AG04450 (cell line): ENCODE results near the gene RAB7B. TPM values are rescaled to one million over a fixed set of nuclear protein-coding genes. Genes with fewer than 3 reads are reported as not detected.

Experiments used
- CTCF ChIA-PET: fragments of 300-600, 350-600 bp; formaldehyde crosslinking; extraction: SDS; loops from one replicate; lab custom pipeline; 2022; ENCODE audit warnings: antibody characterized with exemption, inconsistent platforms; lab: Charles Lee
- POLR2A ChIA-PET: fragments of 350-600 bp; formaldehyde crosslinking; extraction: SDS; loops from one replicate; lab custom pipeline; 2021; ENCODE audit warnings: antibody characterized with exemption, inconsistent platforms; lab: Yijun Ruan, JAX
- DNase-seq: peaks from one replicate; pipeline ENCODE4 v3.0.0-alpha.2; 2011; ENCODE audit warnings: low read depth, low spot score
- H3K27ac ChIP-seq: one replicate; pipeline ENCODE4 v1.5.1; 2012; ENCODE audit warnings: low read depth, low read length, control low read depth
- H3K27me3 ChIP-seq: one replicate; pipeline ENCODE4 v1.6.0; 2012; ENCODE audit warnings: low read length; ENCODE audit not compliant: control insufficient read depth, insufficient read depth
- H3K4me3 ChIP-seq: 2 replicates; pipeline ENCODE4 v1.5.1; 2011; ENCODE audit warnings: mild to moderate bottlenecking, low read depth, low read length, control low read depth
- H3K9me3 ChIP-seq: 2 replicates; pipeline ENCODE4 v1.5.1; 2012; ENCODE audit warnings: low read length; ENCODE audit not compliant: control insufficient read depth, insufficient read depth
- polyA plus RNA-seq: library from polyadenylated mRNA; depleted of rRNA; stranded (reverse); fragments of >200 nt; gene quantifications from 2 replicates; pipeline ENCODE4 v1.2.3, GENCODE V29; 2011
- TF ChIP-seq, protein P1 (sequence below): IDR thresholded peaks from 2 replicates; pipeline ENCODE4 v1.5.1; 2011; ENCODE audit warnings: low read depth, low read length, control low read depth, inconsistent platforms

The RAB7B gene
- polyA plus RNA-seq, 1 experiment, result 17.5 TPM

DNA sequence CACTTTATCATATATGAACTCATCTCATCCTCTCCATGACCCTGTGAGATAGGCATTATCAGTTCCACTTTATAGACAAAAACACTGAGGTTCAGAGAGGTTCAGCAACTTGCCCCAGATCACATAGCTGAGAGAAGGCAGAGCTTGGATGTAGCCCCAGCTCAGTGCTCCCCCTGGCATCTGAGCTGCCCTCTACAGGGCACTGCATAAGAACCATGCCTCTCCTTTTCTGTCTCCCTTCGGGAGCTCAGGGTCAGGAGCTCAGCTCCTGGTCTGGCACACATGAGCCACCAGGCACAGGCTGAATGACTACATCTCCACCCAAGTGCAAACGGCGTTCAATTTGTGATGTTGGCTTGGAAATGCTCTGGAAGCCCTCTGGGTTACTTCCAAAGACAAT is 16.9 kb downstream of the RAB7B start:
- POLR2A ChIA-PET, result interaction anchor here (1.2 kb wide), 1 partner anchor 17 kb away, joined by 3 read pairs; the partner anchor contains the start of gene RAB7B
- H3K27me3 ChIP-seq, result no peaks in the 10 kb centered on the region
- TF ChIP-seq, protein P1, sequence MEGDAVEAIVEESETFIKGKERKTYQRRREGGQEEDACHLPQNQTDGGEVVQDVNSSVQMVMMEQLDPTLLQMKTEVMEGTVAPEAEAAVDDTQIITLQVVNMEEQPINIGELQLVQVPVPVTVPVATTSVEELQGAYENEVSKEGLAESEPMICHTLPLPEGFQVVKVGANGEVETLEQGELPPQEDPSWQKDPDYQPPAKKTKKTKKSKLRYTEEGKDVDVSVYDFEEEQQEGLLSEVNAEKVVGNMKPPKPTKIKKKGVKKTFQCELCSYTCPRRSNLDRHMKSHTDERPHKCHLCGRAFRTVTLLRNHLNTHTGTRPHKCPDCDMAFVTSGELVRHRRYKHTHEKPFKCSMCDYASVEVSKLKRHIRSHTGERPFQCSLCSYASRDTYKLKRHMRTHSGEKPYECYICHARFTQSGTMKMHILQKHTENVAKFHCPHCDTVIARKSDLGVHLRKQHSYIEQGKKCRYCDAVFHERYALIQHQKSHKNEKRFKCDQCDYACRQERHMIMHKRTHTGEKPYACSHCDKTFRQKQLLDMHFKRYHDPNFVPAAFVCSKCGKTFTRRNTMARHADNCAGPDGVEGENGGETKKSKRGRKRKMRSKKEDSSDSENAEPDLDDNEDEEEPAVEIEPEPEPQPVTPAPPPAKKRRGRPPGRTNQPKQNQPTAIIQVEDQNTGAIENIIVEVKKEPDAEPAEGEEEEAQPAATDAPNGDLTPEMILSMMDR, result no peak
- H3K27ac ChIP-seq, result no peak overlapping the region
- no peak for DNase-seq
- H3K9me3 ChIP-seq, result no peaks in the 10 kb centered on the region
- H3K4me3 ChIP-seq, result no peak overlapping the region
- CTCF ChIA-PET, result interaction anchor here (0.6 to 12.1 kb wide), 11 partner anchors 9 to 327 kb away, joined by 3 to 567 read pairs (median 6); no protein-coding TSS in a partner anchor

DNA sequence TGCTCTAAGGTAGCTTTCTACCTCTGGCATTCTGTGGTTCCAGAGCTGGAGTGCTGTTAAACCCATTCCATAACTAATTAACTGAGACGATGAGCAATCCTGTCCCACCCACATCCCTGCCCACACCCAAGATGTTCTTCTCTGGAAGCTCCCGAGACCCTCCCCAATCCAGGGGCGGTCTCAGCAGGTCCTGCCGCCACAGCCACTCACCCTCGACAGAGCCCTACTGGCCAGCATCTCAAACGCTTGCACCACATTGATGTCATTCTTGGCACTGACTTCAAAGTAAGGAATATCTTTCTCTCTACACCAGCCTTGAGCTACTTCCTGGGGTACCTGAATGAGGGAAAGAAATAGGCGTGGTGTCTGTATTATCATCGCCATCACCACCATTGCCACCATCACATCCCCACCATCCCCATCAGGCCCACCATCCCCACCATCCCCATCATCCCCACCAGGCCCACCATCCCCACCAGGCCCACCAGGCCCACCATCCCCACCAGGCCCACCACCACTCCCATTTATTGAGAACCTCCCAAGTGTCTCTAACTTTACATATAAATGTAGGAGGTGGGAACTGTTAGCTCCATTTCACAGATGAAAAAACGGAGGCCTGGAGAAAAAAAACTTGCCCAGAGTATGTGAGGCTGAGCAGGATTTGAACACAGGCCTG is 17.7 kb downstream of the RAB7B start:
- TF ChIP-seq, protein P1, result no peak
- Histone ChIP-seq H3K27me3 (no peaks in the 10 kb centered on the region), H3K4me3 (no peak overlapping the region), H3K9me3 (no peaks in the 10 kb centered on the region), H3K27ac (no peak overlapping the region)
- ChIA-PET POLR2A (interaction anchor here (1.2 kb wide), 1 partner anchor 17 kb away, joined by 3 read pairs; the partner anchor contains the start of gene RAB7B), CTCF (interaction anchor here (0.6 to 12.1 kb wide), 14 partner anchors 8 to 326 kb away, joined by 3 to 567 read pairs (median 6); no protein-coding TSS in a partner anchor)
- DNase-seq, result no peak

DNA sequence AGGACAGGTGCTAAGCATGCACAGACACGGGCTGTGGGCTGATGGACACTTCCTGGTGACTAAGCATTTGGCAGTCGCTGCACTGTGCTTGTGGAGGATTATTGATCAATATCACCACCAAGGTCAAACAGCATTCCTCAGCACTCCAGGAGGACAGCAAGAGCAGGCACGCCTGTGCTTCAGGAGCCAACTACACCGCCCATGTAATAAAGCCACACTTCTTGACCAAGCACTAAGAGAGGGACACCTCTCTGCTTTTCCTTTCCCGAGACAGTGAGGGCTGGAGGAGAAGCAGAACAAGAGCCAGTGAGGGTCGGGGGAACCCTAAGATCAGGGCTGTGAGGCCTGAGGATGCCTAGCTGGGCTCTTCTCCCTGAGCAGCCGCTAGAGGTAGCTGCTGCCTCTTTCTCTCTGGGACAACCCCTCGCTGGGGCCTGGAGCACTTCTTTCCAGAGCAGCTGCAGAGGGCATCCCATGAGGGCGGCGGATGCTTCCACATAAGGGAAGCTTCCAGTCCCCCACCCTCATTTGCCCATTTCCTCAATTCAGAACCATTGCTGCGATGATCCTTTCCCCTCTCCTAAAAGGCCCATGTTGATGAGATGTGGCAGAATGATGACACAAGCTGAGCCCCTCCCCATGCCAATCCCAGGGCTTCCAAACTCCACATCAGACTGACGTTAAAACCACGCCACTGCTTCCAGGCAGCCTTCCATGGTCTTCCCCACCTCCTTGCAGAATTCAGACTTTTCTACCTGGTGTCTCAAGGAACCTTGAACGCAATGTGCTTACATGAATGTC is 19.1 kb downstream of the RAB7B start:
- ChIA-PET POLR2A (no interaction called here), CTCF (interaction anchor here (0.6 to 12.1 kb wide), 18 partner anchors 10 to 192 kb away, joined by 3 to 567 read pairs (median 4); no protein-coding TSS in a partner anchor)
- Histone ChIP-seq H3K27ac (peak overlapping the region; percentile 2), H3K9me3 (no peaks in the 10 kb centered on the region), H3K27me3 (no peaks in the 10 kb centered on the region), H3K4me3 (no peak overlapping the region)
- DNase-seq, result peak; percentile 16
- TF ChIP-seq, protein P1, result peak; percentile 94

DNA sequence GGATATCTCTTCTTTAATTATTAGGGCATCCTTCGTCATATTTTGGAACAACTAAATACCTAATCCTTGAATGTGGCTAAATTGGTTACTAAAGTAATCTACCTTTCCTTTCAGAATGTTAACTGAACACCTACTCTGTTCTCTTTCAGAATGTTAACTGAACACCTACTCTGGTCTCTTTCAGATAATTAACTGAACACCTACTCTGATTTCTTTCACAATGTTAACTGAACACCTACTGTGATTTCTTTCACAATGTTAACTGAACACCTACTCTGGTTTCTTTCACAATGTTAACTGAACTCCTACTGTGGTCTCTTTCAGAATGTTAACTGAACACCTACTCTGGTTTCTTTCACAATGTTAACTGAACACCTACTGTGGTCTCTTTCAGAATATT is 21.9 kb downstream of the RAB7B start:
- POLR2A ChIA-PET, result no interaction called here
- CTCF ChIA-PET, result interaction anchor here (5.4 to 12.1 kb wide), 3 partner anchors 57 to 322 kb away, joined by 156 to 567 read pairs (median 163); no protein-coding TSS in a partner anchor
- no peak overlapping the region for H3K27ac ChIP-seq
- H3K27me3 ChIP-seq, result no peaks in the 10 kb centered on the region
- H3K9me3 ChIP-seq, result no peaks in the 10 kb centered on the region
- no peak for DNase-seq
- H3K4me3 ChIP-seq, result no peak overlapping the region
- TF ChIP-seq, protein P1, result no peak
